ENCODE results near the gene CHRNE. TPM values are rescaled to one million over a fixed set of nuclear protein-coding genes. Genes with fewer than 3 reads are reported as not detected.

The CHRNE gene
- total RNA-seq, 5 donors from 2014 or later (not counting 1 experiment from before 2014, with no cell fraction given): 0.73 to 3.5 (median 1.3) TPM

DNA sequence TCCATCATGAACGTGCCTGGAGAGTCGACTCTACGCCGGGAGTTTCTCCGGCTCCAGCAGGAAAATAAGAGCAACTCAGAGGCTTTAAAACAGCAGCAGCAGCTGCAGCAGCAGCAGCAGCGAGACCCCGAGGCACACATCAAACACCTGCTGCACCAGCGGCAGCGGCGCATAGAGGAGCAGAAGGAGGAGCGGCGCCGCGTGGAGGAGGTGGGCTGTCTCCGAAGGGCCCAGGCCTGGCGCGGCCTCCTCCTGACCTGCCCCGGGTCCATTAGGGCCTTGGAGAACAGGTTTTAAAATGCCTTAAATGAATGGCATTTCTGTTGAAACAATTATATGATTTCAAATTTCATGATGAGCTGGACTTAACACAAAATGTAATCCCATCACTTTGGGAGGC, 15.3 kb downstream of the CHRNE start:
- no peak overlapping the region for H3K4me3 Mint-ChIP-seq
- H3K27ac Mint-ChIP-seq: no peak overlapping the region
- no peaks in the 10 kb centered on the region for H3K4me1 ChIP-seq (ENCODE audit: control insufficient read depth in 1 of 2, extremely low read depth in 1 of 2, insufficient read depth in 2 of 2, low read length in 2 of 2)
- H3K27me3 Mint-ChIP-seq: no peaks in the 10 kb centered on the region
- ChIA-PET POLR2A (no interaction called here), CTCF (interaction anchor here in 1 of 2 donors (0.5 to 1.8 kb wide), 4 partner anchors 12 to 186 kb away, joined by 3 to 7 read pairs (median 4); partner anchors contain the start of genes ARRB2 and C17orf107)
- H3K27me3 ChIP-seq (replicated peaks in 1 of 2; ENCODE audit: control insufficient read depth in 2 of 2, extremely low read depth in 1 of 2, insufficient read depth in 2 of 2, low read length in 1 of 2): no peaks in the 10 kb centered on the region
- H3K27ac ChIP-seq (ENCODE audit: low read length): no peak overlapping the region
- 93% methylated on average over 10 of the region's 18 CpGs for WGBS (ENCODE audit: insufficient coverage)
- no peak for ATAC-seq (replicated peaks in 1 of 4)
- peaks cover 0 to 2% (median 0%) of the 10 kb centered on the region in 3 donors for H3K4me1 Mint-ChIP-seq
- H3K36me3 ChIP-seq (ENCODE audit: control insufficient read depth in 2 of 2, extremely low read depth in 1 of 2, insufficient read depth in 1 of 2, low read length in 1 of 2): peaks cover 32 to 75% of the 10 kb centered on the region in 2 donors
- no peaks in the 10 kb centered on the region for H3K9me3 Mint-ChIP-seq
- no peaks in the 10 kb centered on the region for H3K9me3 ChIP-seq
- DNase-seq: no peak
- H3K4me3 ChIP-seq (ENCODE audit: control insufficient read depth in 1 of 2, extremely low read depth in 1 of 2, low read length in 1 of 2): no peak overlapping the region
- H3K36me3 Mint-ChIP-seq: peaks cover 38% of the 10 kb centered on the region

DNA sequence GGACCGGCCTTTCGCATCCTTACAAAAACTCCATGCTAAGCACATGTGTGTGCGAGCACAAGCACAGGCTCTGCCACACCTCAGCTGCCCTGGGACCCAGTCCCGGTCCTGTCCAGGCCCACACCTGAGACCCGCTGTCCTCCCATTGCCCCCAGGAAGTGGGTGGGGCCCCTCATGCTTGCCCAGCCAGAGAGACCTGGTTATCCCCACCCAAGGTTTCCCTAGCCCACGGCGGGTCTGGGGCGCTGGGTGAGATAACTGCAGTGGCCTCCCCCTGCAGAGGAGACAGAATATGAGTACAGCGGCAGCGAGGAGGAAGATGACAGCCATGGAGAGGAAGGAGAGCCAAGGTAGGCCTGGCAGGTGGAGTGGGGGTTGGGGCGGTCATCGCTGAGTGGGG, 16.1 kb downstream of the CHRNE start:
- Histone ChIP-seq H3K36me3 (ENCODE audit: control insufficient read depth in 2 of 2, extremely low read depth in 1 of 2, insufficient read depth in 1 of 2, low read length in 1 of 2) (peaks cover 34 to 70% of the 10 kb centered on the region in 2 donors), H3K27ac (ENCODE audit: low read length) (no peak overlapping the region), H3K9me3 (no peaks in the 10 kb centered on the region), H3K4me3 (ENCODE audit: control insufficient read depth in 1 of 2, extremely low read depth in 1 of 2, low read length in 1 of 2) (no peak overlapping the region), H3K27me3 (replicated peaks in 1 of 2; ENCODE audit: control insufficient read depth in 2 of 2, extremely low read depth in 1 of 2, insufficient read depth in 2 of 2, low read length in 1 of 2) (no peaks in the 10 kb centered on the region), H3K4me1 (ENCODE audit: control insufficient read depth in 1 of 2, extremely low read depth in 1 of 2, insufficient read depth in 2 of 2, low read length in 2 of 2) (peaks cover 0 to under 1% of the 10 kb centered on the region in 2 experiments)
- no peaks in the 10 kb centered on the region for H3K27me3 Mint-ChIP-seq
- H3K27ac Mint-ChIP-seq: no peak overlapping the region
- H3K36me3 Mint-ChIP-seq: peaks cover 38% of the 10 kb centered on the region
- no peak overlapping the region for H3K4me3 Mint-ChIP-seq
- ChIA-PET POLR2A (no interaction called here), CTCF (no interaction called here)
- H3K9me3 Mint-ChIP-seq: no peaks in the 10 kb centered on the region
- DNase-seq (no peak), ATAC-seq (replicated peaks in 1 of 4) (no peak)
- 94% methylated on average over 6 of the region's 12 CpGs for WGBS (ENCODE audit: insufficient coverage)
- peaks cover 0 to 2% (median 1%) of the 10 kb centered on the region in 3 donors for H3K4me1 Mint-ChIP-seq

DNA sequence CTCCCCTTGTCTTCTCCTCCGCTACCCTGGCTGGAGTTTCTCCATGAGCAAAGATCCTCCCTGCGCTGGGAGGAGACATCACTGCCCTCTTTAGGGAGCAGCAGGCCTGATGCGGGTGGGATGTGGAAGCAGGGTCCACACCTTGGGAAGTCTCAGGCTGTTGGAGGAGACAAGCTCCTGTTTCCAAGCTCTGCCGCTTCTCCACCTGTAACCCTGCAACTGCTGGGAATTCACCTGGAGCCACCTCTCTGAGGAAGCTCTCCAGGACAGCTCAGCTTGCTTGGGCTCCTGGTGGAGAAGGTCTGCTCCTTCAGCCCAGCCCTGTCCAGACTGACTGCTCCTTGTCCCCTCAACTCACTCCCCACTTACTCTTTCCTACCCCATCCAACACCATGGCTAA, 18.4 kb downstream of the CHRNE start:
- Histone ChIP-seq H3K27ac (ENCODE audit: low read length) (no peak overlapping the region), H3K4me3 (ENCODE audit: control insufficient read depth in 1 of 2, extremely low read depth in 1 of 2, low read length in 1 of 2) (no peak overlapping the region), H3K36me3 (ENCODE audit: control insufficient read depth in 2 of 2, extremely low read depth in 1 of 2, insufficient read depth in 1 of 2, low read length in 1 of 2) (peaks cover 32 to 69% of the 10 kb centered on the region in 2 donors), H3K27me3 (replicated peaks in 1 of 2; ENCODE audit: control insufficient read depth in 2 of 2, extremely low read depth in 1 of 2, insufficient read depth in 2 of 2, low read length in 1 of 2) (no peaks in the 10 kb centered on the region), H3K4me1 (ENCODE audit: control insufficient read depth in 1 of 2, extremely low read depth in 1 of 2, insufficient read depth in 2 of 2, low read length in 2 of 2) (peaks cover 0 to 7% of the 10 kb centered on the region in 2 experiments), H3K9me3 (no peaks in the 10 kb centered on the region)
- Mint-ChIP-seq H3K4me1 (peaks cover 0 to 2% (median 2%) of the 10 kb centered on the region in 3 donors), H3K4me3 (no peak overlapping the region), H3K27ac (no peak overlapping the region), H3K36me3 (peaks cover 31% of the 10 kb centered on the region), H3K27me3 (no peaks in the 10 kb centered on the region), H3K9me3 (no peaks in the 10 kb centered on the region)
- 96% methylated on average over 4 of the region's 4 CpGs for WGBS (ENCODE audit: insufficient coverage)
- CTCF ChIA-PET: interaction anchor here in 1 of 2 donors (1.0 kb wide), 1 partner anchor 174 kb away, joined by 7 read pairs; the partner anchor contains the start of gene ARRB2
- DNase-seq (no peak), ATAC-seq (replicated peaks in 1 of 4) (no peak)
- POLR2A ChIA-PET: no interaction called here

DNA sequence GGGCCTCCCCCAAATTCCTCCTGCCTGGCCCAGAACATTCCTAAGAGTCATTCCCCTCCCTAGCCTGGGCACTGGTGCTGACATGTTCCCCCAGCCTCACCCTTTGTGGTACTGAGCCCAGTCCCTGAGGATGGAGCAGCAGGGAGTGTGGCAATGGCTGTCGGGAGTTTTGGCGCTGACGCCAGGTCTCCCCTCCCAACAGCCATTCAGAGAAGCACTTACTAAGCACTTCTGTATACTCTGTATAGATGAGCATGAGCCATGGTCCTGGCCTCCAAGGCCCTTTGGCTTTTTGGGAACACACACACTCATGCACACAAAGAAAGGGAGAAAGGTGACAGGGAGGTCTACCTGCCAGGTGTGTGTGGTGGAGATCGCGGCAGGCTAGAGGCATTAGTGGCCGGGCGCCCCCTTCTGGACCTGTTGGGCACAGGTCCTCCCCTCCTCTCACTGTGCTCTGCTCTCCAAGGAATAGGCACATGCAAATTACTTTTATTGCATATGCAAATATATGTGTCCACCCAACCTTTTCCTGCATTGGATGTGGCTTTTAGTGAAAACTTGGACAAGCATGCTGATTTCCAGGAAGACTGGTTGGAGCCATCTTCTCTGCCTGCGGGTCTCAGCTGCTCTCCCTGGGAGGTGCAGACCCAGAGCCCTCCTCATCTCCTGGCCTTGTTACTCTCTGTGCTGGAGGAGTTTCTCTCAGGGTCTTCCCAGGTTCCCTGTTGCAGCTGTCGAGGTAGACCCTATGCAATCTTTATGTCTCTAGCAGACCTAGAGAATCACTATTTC, 20.9 kb downstream of the CHRNE start:
- H3K4me3 Mint-ChIP-seq: no peak overlapping the region
- no peak overlapping the region for H3K4me3 ChIP-seq (ENCODE audit: control insufficient read depth in 1 of 2, extremely low read depth in 1 of 2, low read length in 1 of 2)
- H3K4me1 Mint-ChIP-seq: peaks cover 0 to 2% (median 0%) of the 10 kb centered on the region in 3 donors
- H3K27ac Mint-ChIP-seq: no peak overlapping the region
- no CpG with 5 or more reads among the region's 9 CpGs for WGBS (ENCODE audit: insufficient coverage)
- peaks cover 25% of the 10 kb centered on the region for H3K36me3 Mint-ChIP-seq
- DNase-seq (peak in 34 of 35 experiments; percentile 30 to 79 (median 61)), ATAC-seq (replicated peaks in 1 of 4) (peak; percentile 79 to 96 (median 88))
- H3K9me3 Mint-ChIP-seq: no peaks in the 10 kb centered on the region
- no peaks in the 10 kb centered on the region for H3K9me3 ChIP-seq
- H3K4me1 ChIP-seq (ENCODE audit: control insufficient read depth in 1 of 2, extremely low read depth in 1 of 2, insufficient read depth in 2 of 2, low read length in 2 of 2): peaks cover 0 to 7% of the 10 kb centered on the region in 2 experiments
- POLR2A ChIA-PET: no interaction called here
- no peak overlapping the region for H3K27ac ChIP-seq (ENCODE audit: low read length)
- H3K36me3 ChIP-seq (ENCODE audit: control insufficient read depth in 2 of 2, extremely low read depth in 1 of 2, insufficient read depth in 1 of 2, low read length in 1 of 2): peaks cover 33 to 61% of the 10 kb centered on the region in 2 donors
- H3K27me3 Mint-ChIP-seq: no peaks in the 10 kb centered on the region
- CTCF ChIA-PET: interaction anchor here in 1 of 2 donors (1.6 kb wide), 1 partner anchor 150 kb away, joined by 6 read pairs; the partner anchor contains the start of gene MED11
- H3K27me3 ChIP-seq (replicated peaks in 1 of 2; ENCODE audit: control insufficient read depth in 2 of 2, extremely low read depth in 1 of 2, insufficient read depth in 2 of 2, low read length in 1 of 2): no peaks in the 10 kb centered on the region

DNA sequence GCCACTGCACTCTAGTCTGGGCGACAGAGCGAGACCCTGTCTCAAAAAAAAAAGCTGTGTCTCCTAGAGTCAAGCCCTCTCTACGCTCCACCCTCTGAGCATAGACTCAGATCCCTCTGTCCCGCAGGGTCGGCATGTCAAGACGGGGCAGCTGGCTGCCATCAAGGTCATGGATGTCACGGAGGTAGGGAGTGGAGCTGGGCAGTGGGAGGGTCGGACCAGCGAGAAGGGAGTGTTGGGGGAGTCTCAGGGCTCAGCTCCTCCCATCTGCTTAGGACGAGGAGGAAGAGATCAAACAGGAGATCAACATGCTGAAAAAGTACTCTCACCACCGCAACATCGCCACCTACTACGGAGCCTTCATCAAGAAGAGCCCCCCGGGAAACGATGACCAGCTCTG, 22.0 kb downstream of the CHRNE start:
- peaks cover 24% of the 10 kb centered on the region for H3K36me3 Mint-ChIP-seq
- Histone ChIP-seq H3K9me3 (no peaks in the 10 kb centered on the region), H3K27ac (ENCODE audit: low read length) (no peak overlapping the region), H3K4me1 (ENCODE audit: control insufficient read depth in 1 of 2, extremely low read depth in 1 of 2, insufficient read depth in 2 of 2, low read length in 2 of 2) (peaks cover 0 to 7% of the 10 kb centered on the region in 2 experiments), H3K27me3 (replicated peaks in 1 of 2; ENCODE audit: control insufficient read depth in 2 of 2, extremely low read depth in 1 of 2, insufficient read depth in 2 of 2, low read length in 1 of 2) (no peaks in the 10 kb centered on the region), H3K4me3 (ENCODE audit: control insufficient read depth in 1 of 2, extremely low read depth in 1 of 2, low read length in 1 of 2) (no peak overlapping the region), H3K36me3 (ENCODE audit: control insufficient read depth in 2 of 2, extremely low read depth in 1 of 2, insufficient read depth in 1 of 2, low read length in 1 of 2) (peaks cover 26 to 53% of the 10 kb centered on the region in 2 donors)
- H3K4me1 Mint-ChIP-seq: peaks cover 0 to 2% (median 0%) of the 10 kb centered on the region in 3 donors
- no peak overlapping the region for H3K27ac Mint-ChIP-seq
- ChIA-PET POLR2A (no interaction called here), CTCF (interaction anchor here in 1 of 2 donors (0.7 to 1.6 kb wide), 2 partner anchors 131 to 149 kb away, joined by 3 to 6 read pairs; partner anchors contain the start of gene MED11)
- H3K9me3 Mint-ChIP-seq: no peaks in the 10 kb centered on the region
- WGBS (ENCODE audit: insufficient coverage): 95% methylated on average over 11 of the region's 15 CpGs
- no peak overlapping the region for H3K4me3 Mint-ChIP-seq
- no peak for ATAC-seq (replicated peaks in 1 of 4)
- DNase-seq: no peak
- no peaks in the 10 kb centered on the region for H3K27me3 Mint-ChIP-seq

GRCh38 chr17:4879601-4880000, 23.3 kb downstream of the CHRNE start:
- no peaks in the 10 kb centered on the region for H3K9me3 Mint-ChIP-seq
- H3K36me3 Mint-ChIP-seq: peaks cover 12% of the 10 kb centered on the region
- Histone ChIP-seq H3K4me3 (ENCODE audit: control insufficient read depth in 1 of 2, extremely low read depth in 1 of 2, low read length in 1 of 2) (no peak overlapping the region), H3K36me3 (ENCODE audit: control insufficient read depth in 2 of 2, extremely low read depth in 1 of 2, insufficient read depth in 1 of 2, low read length in 1 of 2) (peaks cover 19 to 40% of the 10 kb centered on the region in 2 donors), H3K27me3 (replicated peaks in 1 of 2; ENCODE audit: control insufficient read depth in 2 of 2, extremely low read depth in 1 of 2, insufficient read depth in 2 of 2, low read length in 1 of 2) (no peaks in the 10 kb centered on the region), H3K27ac (ENCODE audit: low read length) (no peak overlapping the region), H3K9me3 (no peaks in the 10 kb centered on the region), H3K4me1 (ENCODE audit: control insufficient read depth in 1 of 2, extremely low read depth in 1 of 2, insufficient read depth in 2 of 2, low read length in 2 of 2) (peaks cover 0 to 7% of the 10 kb centered on the region in 2 experiments)
- DNase-seq: no peak
- ATAC-seq (replicated peaks in 1 of 4): no peak
- no peak overlapping the region for H3K4me3 Mint-ChIP-seq
- peaks cover 0 to 2% (median 0%) of the 10 kb centered on the region in 3 donors for H3K4me1 Mint-ChIP-seq
- POLR2A ChIA-PET: no interaction called here
- no peaks in the 10 kb centered on the region for H3K27me3 Mint-ChIP-seq
- 80% methylated on average over 1 of the region's 4 CpGs for WGBS (ENCODE audit: insufficient coverage)
- H3K27ac Mint-ChIP-seq: no peak overlapping the region
- CTCF ChIA-PET: no interaction called here

Measured in T-cell (primary cell).